Peyer's patch (tissue), 4 donors: ENCODE data around the gene CACNA2D4.

Experiments used
- POLR2A ChIP-seq, 2 donors: fragments of 450-650 bp; IDR thresholded peaks; one replicate each; pipeline ENCODE4 v1.5.1; 2017; ENCODE audit warnings: antibody characterized with exemption in 2 of 2, mild to moderate bottlenecking in 2 of 2, moderate library complexity in 2 of 2
- TF ChIP-seq, protein P1 (sequence below), 6 experiments: fragments of 450-650 bp in 4 of 6; fragments of 200-600 bp in 2 of 6; sonication (generic) in 1 of 6; IDR thresholded peaks; one replicate each; pipeline ENCODE4 v1.5.1; 2017 to 2019; ENCODE audit warnings: antibody characterized with exemption in 6 of 6, mild to moderate bottlenecking in 3 of 6, moderate library complexity in 1 of 6

DNA sequence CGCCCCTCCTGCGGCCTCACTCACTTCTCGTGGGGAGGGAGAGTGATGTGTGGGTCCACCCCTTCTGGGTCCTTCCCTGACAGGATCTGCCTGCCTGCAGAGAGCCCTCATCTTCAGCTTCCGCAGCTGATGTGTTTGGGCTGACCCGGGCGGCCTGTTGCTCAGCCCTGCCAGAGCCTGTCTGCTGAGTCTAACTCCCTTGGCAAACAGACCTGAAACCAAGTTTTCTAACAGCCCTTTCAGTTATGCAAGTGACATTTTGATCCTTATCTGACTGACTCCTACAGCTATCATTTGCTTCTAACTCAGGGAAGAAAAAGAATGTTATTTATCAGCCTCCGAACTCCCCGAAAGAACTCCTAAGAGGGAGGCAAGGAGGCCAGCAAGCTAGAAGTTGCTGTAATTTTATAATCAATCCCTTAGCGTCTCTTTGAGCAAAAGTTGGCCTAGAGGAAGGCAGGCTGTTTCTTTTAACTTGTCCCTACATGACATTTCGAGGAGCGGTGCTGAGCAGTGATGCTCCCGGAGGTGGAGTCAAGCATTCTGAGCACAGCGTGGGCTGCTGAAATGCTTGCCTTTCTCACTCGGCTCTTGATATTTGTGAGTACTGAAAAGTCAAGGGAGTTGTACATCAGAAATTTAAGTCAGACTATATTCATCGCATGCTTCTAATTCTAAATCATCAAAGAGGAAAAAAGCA lies 31.5 kb upstream of the CACNA2D4 start:
- TF ChIP-seq, protein P1, sequence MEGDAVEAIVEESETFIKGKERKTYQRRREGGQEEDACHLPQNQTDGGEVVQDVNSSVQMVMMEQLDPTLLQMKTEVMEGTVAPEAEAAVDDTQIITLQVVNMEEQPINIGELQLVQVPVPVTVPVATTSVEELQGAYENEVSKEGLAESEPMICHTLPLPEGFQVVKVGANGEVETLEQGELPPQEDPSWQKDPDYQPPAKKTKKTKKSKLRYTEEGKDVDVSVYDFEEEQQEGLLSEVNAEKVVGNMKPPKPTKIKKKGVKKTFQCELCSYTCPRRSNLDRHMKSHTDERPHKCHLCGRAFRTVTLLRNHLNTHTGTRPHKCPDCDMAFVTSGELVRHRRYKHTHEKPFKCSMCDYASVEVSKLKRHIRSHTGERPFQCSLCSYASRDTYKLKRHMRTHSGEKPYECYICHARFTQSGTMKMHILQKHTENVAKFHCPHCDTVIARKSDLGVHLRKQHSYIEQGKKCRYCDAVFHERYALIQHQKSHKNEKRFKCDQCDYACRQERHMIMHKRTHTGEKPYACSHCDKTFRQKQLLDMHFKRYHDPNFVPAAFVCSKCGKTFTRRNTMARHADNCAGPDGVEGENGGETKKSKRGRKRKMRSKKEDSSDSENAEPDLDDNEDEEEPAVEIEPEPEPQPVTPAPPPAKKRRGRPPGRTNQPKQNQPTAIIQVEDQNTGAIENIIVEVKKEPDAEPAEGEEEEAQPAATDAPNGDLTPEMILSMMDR (IDR thresholded peaks at IDR 0.05), result no peak
- no peak for TF ChIP-seq POLR2A (IDR thresholded peaks at IDR 0.05)
